CD8-positive, alpha-beta memory T cell (primary cell): ENCODE results near the gene MAML2. TPM values are rescaled to one million over a fixed set of nuclear protein-coding genes. Genes with fewer than 3 reads are reported as not detected.
A peak's percentile ranks its signal among the peaks of the same experiment; 100 is the strongest.

ENCODE experiments used
- CTCF ChIA-PET: fragments of 350-600 bp; sonication (Branson Sonifier 250); formaldehyde crosslinking; loops from one replicate; lab custom pipeline; 2021; ENCODE audit warnings: antibody characterized with exemption; lab: Charles Lee
- POLR2A ChIA-PET: fragments of 350-600 bp; sonication (Branson Sonifier 250); formaldehyde crosslinking; loops from one replicate; lab custom pipeline; 2021; ENCODE audit warnings: antibody characterized with exemption; lab: Charles Lee
- DNase-seq, 5 donors: peaks; one replicate each; pipeline versions ENCODE4 v3.0.0 to v3.0.0-alpha.2; 2020 to 2022; ENCODE audit warnings: mixed read lengths in 1 of 5
- H3K27ac ChIP-seq: one replicate; pipeline ENCODE4 v1.7.0; 2013; ENCODE audit warnings: low read depth, mild to moderate bottlenecking, low read length, moderate library complexity
- H3K27me3 ChIP-seq: 2 replicates; pipeline ENCODE4 v1.7.0; 2013; ENCODE audit warnings: low read length, mild to moderate bottlenecking; ENCODE audit not compliant: insufficient read depth, poor library complexity, severe bottlenecking
- H3K36me3 ChIP-seq: 2 replicates; pipeline ENCODE4 v1.7.0; 2013; ENCODE audit warnings: mild to moderate bottlenecking, low read length, moderate library complexity; ENCODE audit not compliant: insufficient read depth
- H3K4me1 ChIP-seq: 2 replicates; pipeline ENCODE4 v1.7.0; 2013; ENCODE audit warnings: mild to moderate bottlenecking, low read length, moderate library complexity; ENCODE audit not compliant: insufficient read depth
- H3K4me3 ChIP-seq: 2 replicates; pipeline ENCODE4 v1.7.0; 2013; ENCODE audit warnings: mild to moderate bottlenecking, low read length
- H3K9me3 ChIP-seq: 2 replicates; pipeline ENCODE4 v1.7.0; 2013; ENCODE audit warnings: mild to moderate bottlenecking, low read length
- H3K27ac Mint-ChIP-seq, 8 donors: one replicate each; pipeline ENCODE4 v1.8.0; 2020 to 2021; ENCODE audit warnings: mixed read lengths in 8 of 8, mild to moderate bottlenecking in 6 of 8, inconsistent platforms in 3 of 8, moderate library complexity in 3 of 8
- H3K27me3 Mint-ChIP-seq, 2 donors: one replicate each; pipeline ENCODE4 v1.8.0; 2020 to 2021; ENCODE audit warnings: mixed read lengths in 2 of 2, mild to moderate bottlenecking in 1 of 2, moderate library complexity in 1 of 2
- H3K36me3 Mint-ChIP-seq, 3 donors: one replicate each; pipeline ENCODE4 v1.8.0; 2020 to 2021; ENCODE audit warnings: mixed read lengths in 3 of 3, inconsistent platforms in 1 of 3, mild to moderate bottlenecking in 1 of 3
- H3K4me1 Mint-ChIP-seq, 3 donors: one replicate each; pipeline ENCODE4 v1.8.0; 2020 to 2021; ENCODE audit warnings: mixed read lengths in 3 of 3, inconsistent platforms in 1 of 3, mild to moderate bottlenecking in 1 of 3
- H3K4me3 Mint-ChIP-seq, 7 donors: one replicate each; pipeline ENCODE4 v1.8.0; 2020 to 2021; ENCODE audit warnings: mixed read lengths in 7 of 7, mild to moderate bottlenecking in 6 of 7, moderate library complexity in 4 of 7, inconsistent platforms in 2 of 7
- H3K9me3 Mint-ChIP-seq, 5 donors: one replicate each; pipeline ENCODE4 v1.8.0; 2020 to 2022; ENCODE audit warnings: mixed read lengths in 5 of 5, mild to moderate bottlenecking in 3 of 5, moderate library complexity in 2 of 5, inconsistent platforms in 1 of 5
- polyA plus RNA-seq: library from polyadenylated mRNA; unstranded; fragments of 300-500 nt; fragmentation: Illumina TruSeq; gene quantifications from one replicate; pipeline ENCODE4 v1.2.3, GENCODE V29; 2021
- total RNA-seq, 2 experiments: library from RNA; stranded (reverse); gene quantifications; one replicate each; pipeline ENCODE4 v1.2.3, GENCODE V29; 2021

The MAML2 gene
- total and polyA plus RNA-seq, 3 experiments from 2014 or later, result 11.1 to 15.9 (median 15.6) TPM

DNA sequence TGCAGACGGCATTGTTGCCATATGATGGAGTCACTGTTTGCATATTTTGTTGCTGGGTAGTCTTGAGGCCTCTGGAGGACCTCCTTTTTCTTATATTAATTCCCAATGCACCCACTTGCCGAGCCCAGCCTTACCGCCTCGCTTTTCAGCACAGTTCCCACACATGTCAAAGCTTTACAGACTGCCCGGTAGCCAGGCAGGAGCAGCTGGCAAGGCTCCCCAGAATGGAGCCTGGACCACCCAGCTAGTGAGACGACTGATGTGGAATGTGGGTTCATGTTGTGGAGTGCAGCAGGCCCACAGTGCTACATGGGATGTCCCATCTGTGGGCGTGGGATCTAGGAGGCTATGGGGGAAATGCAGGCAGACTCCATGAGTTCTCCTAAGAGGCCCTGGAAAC, 319.7 kb downstream of the MAML2 start:
- Mint-ChIP-seq H3K9me3 (no peaks in the 10 kb centered on the region), H3K36me3 (peaks cover 0 to 2% (median 1%) of the 10 kb centered on the region in 3 donors), H3K27ac (peak overlapping the region in 2 of 8 donors; percentile 22 to 29), H3K4me1 (peaks cover 29 to 66% (median 52%) of the 10 kb centered on the region in 3 donors), H3K4me3 (no peak overlapping the region), H3K27me3 (no peaks in the 10 kb centered on the region)
- ChIA-PET CTCF (interaction anchor here (0.7 kb wide), 1 partner anchor 46 kb away, joined by 3 read pairs; no protein-coding TSS in a partner anchor), POLR2A (interaction anchor here (1.0 kb wide), 1 partner anchor 10 kb away, joined by 3 read pairs; no protein-coding TSS in a partner anchor)
- Histone ChIP-seq H3K4me1 (peaks cover 11% of the 10 kb centered on the region), H3K9me3 (no peaks in the 10 kb centered on the region), H3K27me3 (no peaks in the 10 kb centered on the region), H3K36me3 (peaks cover 3% of the 10 kb centered on the region), H3K4me3 (no peak overlapping the region), H3K27ac (no peak overlapping the region)
- DNase-seq, result no peak

- Mint-ChIP-seq H3K27me3 (no peaks in the 10 kb centered on the region), H3K4me3 (no peak overlapping the region), H3K4me1 (peaks cover 25 to 57% (median 47%) of the 10 kb centered on the region in 3 donors), H3K27ac (peak overlapping the region in 5 of 8 donors; percentile 21 to 65 (median 28)), H3K36me3 (no peaks in the 10 kb centered on the region), H3K9me3 (no peaks in the 10 kb centered on the region)
- Histone ChIP-seq H3K27ac (no peak overlapping the region), H3K9me3 (no peaks in the 10 kb centered on the region), H3K4me1 (peaks cover 11% of the 10 kb centered on the region), H3K27me3 (no peaks in the 10 kb centered on the region), H3K4me3 (no peak overlapping the region), H3K36me3 (peaks cover 3% of the 10 kb centered on the region)
- CTCF ChIA-PET, result interaction anchor here (0.7 to 1.0 kb wide), 3 partner anchors 11 to 47 kb away, joined by 3 read pairs; no protein-coding TSS in a partner anchor
- POLR2A ChIA-PET, result no interaction called here
- no peak for DNase-seq
Observed at GRCh38 chr11:96021901-96022650, 320.9 kb downstream of the MAML2 start.

DNA sequence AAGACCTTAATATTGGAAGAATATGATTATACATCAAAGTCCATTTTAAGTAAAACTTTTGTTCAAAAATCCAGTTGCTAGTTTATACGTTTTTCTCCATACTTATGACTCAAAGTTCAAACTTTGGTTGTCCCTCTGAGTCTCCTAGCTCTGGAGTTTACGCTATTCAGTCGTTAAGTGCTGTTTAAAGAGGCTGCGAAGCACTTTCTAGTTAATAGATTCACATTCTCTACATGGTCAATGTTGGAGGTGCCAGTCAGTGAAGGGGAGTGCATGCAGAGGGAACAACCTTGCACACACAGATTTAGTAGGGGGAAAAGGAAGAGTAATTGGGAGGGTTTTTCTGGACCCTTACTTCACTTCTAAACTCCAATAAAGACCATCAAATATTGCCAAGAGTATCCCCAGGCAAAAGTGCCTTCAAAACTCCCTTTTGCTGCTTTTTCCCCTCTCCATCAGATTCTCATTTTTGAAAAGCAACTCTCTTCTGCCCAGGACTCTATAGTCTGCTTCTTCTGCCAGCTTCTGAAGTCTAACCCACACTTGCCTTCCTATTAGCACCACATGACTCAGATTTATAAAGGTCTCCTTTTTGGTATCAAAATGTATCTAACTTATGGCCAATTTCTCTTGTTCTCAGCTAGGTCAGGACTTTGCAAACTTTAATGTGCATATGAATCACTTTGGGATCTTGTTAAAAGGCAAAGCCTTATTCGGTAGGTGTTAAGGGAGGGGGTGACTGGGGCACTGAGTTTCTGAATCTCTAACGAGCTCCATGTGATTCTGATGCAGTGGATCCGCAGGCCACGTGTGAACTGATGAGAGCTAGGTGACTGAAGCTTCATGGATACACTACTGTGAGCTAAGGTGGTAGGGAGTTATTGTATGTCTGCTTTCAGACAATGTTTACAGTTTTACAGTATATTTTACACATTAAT, 322.9 kb downstream of the MAML2 start:
- no peaks in the 10 kb centered on the region for H3K9me3 Mint-ChIP-seq
- H3K27ac Mint-ChIP-seq, result peak overlapping the region in 7 of 8 donors; percentile 16 to 83 (median 43)
- H3K4me1 Mint-ChIP-seq, result peaks cover 41 to 45% (median 42%) of the 10 kb centered on the region in 3 donors
- peaks cover 25% of the 10 kb centered on the region for H3K4me1 ChIP-seq
- ChIA-PET POLR2A (no interaction called here), CTCF (interaction anchor here (0.8 to 1.9 kb wide), 3 partner anchors 35 to 323 kb away, joined by 3 to 5 read pairs (median 4); no protein-coding TSS in a partner anchor)
- H3K36me3 Mint-ChIP-seq, result no peaks in the 10 kb centered on the region
- peaks cover 3% of the 10 kb centered on the region for H3K36me3 ChIP-seq
- H3K27me3 ChIP-seq, result no peaks in the 10 kb centered on the region
- H3K4me3 ChIP-seq, result no peak overlapping the region
- no peak for DNase-seq
- no peaks in the 10 kb centered on the region for H3K27me3 Mint-ChIP-seq
- no peak overlapping the region for H3K27ac ChIP-seq
- no peaks in the 10 kb centered on the region for H3K9me3 ChIP-seq
- no peak overlapping the region for H3K4me3 Mint-ChIP-seq

GRCh38 chr11:96019281-96019680, 323.7 kb downstream of the MAML2 start:
- Mint-ChIP-seq H3K4me1 (peaks cover 34 to 41% (median 37%) of the 10 kb centered on the region in 3 donors), H3K27me3 (no peaks in the 10 kb centered on the region), H3K27ac (no peak overlapping the region), H3K4me3 (no peak overlapping the region), H3K9me3 (no peaks in the 10 kb centered on the region), H3K36me3 (no peaks in the 10 kb centered on the region)
- Histone ChIP-seq H3K27me3 (no peaks in the 10 kb centered on the region), H3K27ac (no peak overlapping the region), H3K9me3 (no peaks in the 10 kb centered on the region), H3K4me3 (no peak overlapping the region), H3K4me1 (peaks cover 25% of the 10 kb centered on the region), H3K36me3 (peaks cover 3% of the 10 kb centered on the region)
- CTCF ChIA-PET, result interaction anchor here (1.0 to 1.9 kb wide), 2 partner anchors 36 to 324 kb away, joined by 4 to 5 read pairs; no protein-coding TSS in a partner anchor
- POLR2A ChIA-PET, result no interaction called here
- DNase-seq, result no peak

GRCh38 chr11:96017856-96018255, 325.1 kb downstream of the MAML2 start:
- Mint-ChIP-seq H3K27ac (no peak overlapping the region), H3K4me3 (no peak overlapping the region), H3K27me3 (no peaks in the 10 kb centered on the region), H3K36me3 (no peaks in the 10 kb centered on the region), H3K4me1 (peaks cover 23 to 52% (median 25%) of the 10 kb centered on the region in 3 donors), H3K9me3 (no peaks in the 10 kb centered on the region)
- Histone ChIP-seq H3K27me3 (no peaks in the 10 kb centered on the region), H3K9me3 (no peaks in the 10 kb centered on the region), H3K36me3 (peaks cover 3% of the 10 kb centered on the region), H3K4me3 (no peak overlapping the region), H3K27ac (no peak overlapping the region), H3K4me1 (peaks cover 38% of the 10 kb centered on the region)
- POLR2A ChIA-PET, result no interaction called here
- CTCF ChIA-PET, result no interaction called here
- DNase-seq, result no peak

DNA sequence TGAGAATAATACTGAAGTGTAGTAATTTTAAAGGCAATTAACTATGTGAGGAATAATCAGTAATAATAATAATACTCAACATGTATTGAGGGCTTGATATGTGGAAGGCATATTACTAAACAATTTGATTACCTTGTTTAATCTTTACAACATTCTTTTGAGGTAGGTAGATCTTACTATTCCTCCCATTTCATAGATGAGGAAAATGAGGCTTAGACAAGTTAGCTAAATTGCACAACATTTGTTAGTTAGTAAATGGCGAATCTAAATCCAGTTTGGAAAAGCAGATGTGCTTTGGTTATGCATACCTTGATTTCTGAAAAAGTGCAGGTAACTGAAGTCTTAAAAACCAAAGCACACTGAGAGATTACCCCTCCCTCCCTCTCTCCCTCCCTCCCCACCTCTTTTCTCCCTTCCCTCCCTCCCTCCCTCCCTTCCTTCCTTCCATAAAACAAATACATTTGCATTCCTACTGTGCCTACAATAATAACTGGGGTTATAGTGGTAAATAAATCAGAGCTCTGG, 326.0 kb downstream of the MAML2 start:
- Histone ChIP-seq H3K4me3 (no peak overlapping the region), H3K27me3 (no peaks in the 10 kb centered on the region), H3K36me3 (peaks cover 3% of the 10 kb centered on the region), H3K9me3 (no peaks in the 10 kb centered on the region), H3K27ac (no peak overlapping the region), H3K4me1 (peaks cover 46% of the 10 kb centered on the region)
- no peak overlapping the region for H3K4me3 Mint-ChIP-seq
- peak overlapping the region in 1 of 8 donors; percentile 61 for H3K27ac Mint-ChIP-seq
- ChIA-PET POLR2A (interaction anchor here (1.3 kb wide), 1 partner anchor 373 kb away, joined by 3 read pairs; the partner anchor contains the start of genes CCDC82 and JRKL), CTCF (interaction anchor here (1.5 kb wide), 1 partner anchor 325 kb away, joined by 4 read pairs; no protein-coding TSS in a partner anchor)
- peaks cover 15 to 55% (median 17%) of the 10 kb centered on the region in 3 donors for H3K4me1 Mint-ChIP-seq
- no peaks in the 10 kb centered on the region for H3K27me3 Mint-ChIP-seq
- DNase-seq, result no peak
- no peaks in the 10 kb centered on the region for H3K36me3 Mint-ChIP-seq
- H3K9me3 Mint-ChIP-seq, result no peaks in the 10 kb centered on the region

- peak in 3 of 5 donors; percentile 60 to 66 (median 65) for DNase-seq
- Mint-ChIP-seq H3K4me3 (peak overlapping the region in 1 of 7 donors; percentile 9), H3K36me3 (no peaks in the 10 kb centered on the region), H3K9me3 (no peaks in the 10 kb centered on the region), H3K27me3 (no peaks in the 10 kb centered on the region), H3K27ac (peak overlapping the region; percentile 21 to 82 (median 69)), H3K4me1 (peaks cover 18 to 58% (median 20%) of the 10 kb centered on the region in 3 donors)
- H3K4me1 ChIP-seq, result peaks cover 54% of the 10 kb centered on the region
- CTCF ChIA-PET, result interaction anchor here (1.5 kb wide), 1 partner anchor 326 kb away, joined by 4 read pairs; no protein-coding TSS in a partner anchor
- no peaks in the 10 kb centered on the region for H3K36me3 ChIP-seq
- POLR2A ChIA-PET, result interaction anchor here (1.3 kb wide), 1 partner anchor 374 kb away, joined by 3 read pairs; the partner anchor contains the start of genes CCDC82 and JRKL
- no peaks in the 10 kb centered on the region for H3K27me3 ChIP-seq
- H3K27ac ChIP-seq, result no peak overlapping the region
- H3K9me3 ChIP-seq, result no peaks in the 10 kb centered on the region
- no peak overlapping the region for H3K4me3 ChIP-seq
Observed at GRCh38 chr11:96015906-96016565, 327.0 kb downstream of the MAML2 start.
